ENCODE data around the gene KCNAB1.

GRCh38 chr3:156433910-156434309 lies 313.5 kb downstream of the KCNAB1 start:
- TF ChIP-seq CTCF (IDR thresholded peaks at IDR 0.05; ENCODE audit: insufficient read depth, low read length, poor library complexity, severe bottlenecking) (no peak), EZH2phosphoT487 (conservative IDR thresholded peaks at IDR 0.05; ENCODE audit: low read length) (no peak)
